K562 (cell line): ENCODE results near the gene TTLL4.

Source experiments
- CTBP1 ChIP-seq: fragments of 450-650 bp; IDR thresholded peaks from 2 replicates; pipeline ENCODE4 v1.6.1; 2016; ENCODE audit warnings: borderline replicate concordance
- CTCF ChIP-seq, 3 experiments: IDR thresholded peaks in 2 of 3; conservative IDR thresholded peaks in 1 of 3; 2 replicates each; pipeline ENCODE4 v1.5.1; 2011 to 2012; ENCODE audit warnings: low read length in 3 of 3, mild to moderate bottlenecking in 3 of 3, control low read depth in 2 of 3, improper control_type of control experiment in 1 of 3, inconsistent platforms in 1 of 3, low read depth in 1 of 3, mixed read lengths in 1 of 3, moderate library complexity in 1 of 3; ENCODE audit not compliant: insufficient read depth in 2 of 3
- FOXK1 ChIP-seq: sonication (generic); formaldehyde crosslinking; IDR thresholded peaks from 2 replicates; pipeline ENCODE4 v1.8.0; 2022; ENCODE audit warnings: missing genetic modification reagents, mild to moderate bottlenecking, borderline replicate concordance
- NR2C2 ChIP-seq, 2 experiments: fragments of 200-800 bp in 1 of 2; sonication (Bioruptor generic) in 1 of 2; sonication (generic) in 1 of 2; formaldehyde crosslinking in 1 of 2; IDR thresholded peaks; 2 replicates each; pipeline versions ENCODE4 v1.6.1 to v1.8.0; 2016 to 2022; ENCODE audit warnings: mild to moderate bottlenecking in 1 of 2, missing compliant biosample characterization in 1 of 2, missing genetic modification characterization in 1 of 2, missing genetic modification reagents in 1 of 2
- SMC3 ChIP-seq: conservative IDR thresholded peaks from 2 replicates; pipeline ENCODE4 v1.6.1; 2011; ENCODE audit warnings: low read depth, low read length, improper control_type of control experiment; ENCODE audit not compliant: insufficient read depth
- SREBF2 ChIP-seq: sonication (generic); formaldehyde crosslinking; IDR thresholded peaks from 2 replicates; pipeline ENCODE4 v1.4.0; 2020; ENCODE audit warnings: mild to moderate bottlenecking, missing genetic modification reagents
- THRB ChIP-seq: fragments of 450-650 bp; formaldehyde crosslinking; conservative IDR thresholded peaks from 2 replicates; pipeline ENCODE4 v1.4.0; 2022; ENCODE audit warnings: mild to moderate bottlenecking, missing genetic modification characterization
- ZNF384 ChIP-seq: IDR thresholded peaks from 2 replicates; pipeline ENCODE4 v1.6.1; 2012; ENCODE audit warnings: low read depth, low read length, improper control_type of control experiment
- ZNF551 ChIP-seq: fragments of 250-450 bp; sonication (Bioruptor Pico); IDR thresholded peaks from 2 replicates; pipeline ENCODE4 v1.5.0; 2021; ENCODE audit warnings: mild to moderate bottlenecking, moderate library complexity
- TF ChIP-seq, protein P1 (sequence below), 2 experiments: IDR thresholded peaks; 2 replicates each; pipeline ENCODE4 v1.6.1; 2011; ENCODE audit warnings: borderline replicate concordance in 1 of 2, control low read depth in 1 of 2, low read depth in 1 of 2, low read length in 1 of 2, mild to moderate bottlenecking in 1 of 2, mixed read lengths in 1 of 2, moderate library complexity in 1 of 2; ENCODE audit not compliant: insufficient read depth in 1 of 2, insufficient read length in 1 of 2, poor library complexity in 1 of 2, severe bottlenecking in 1 of 2; ENCODE audit errors: extremely low read depth in 1 of 2

DNA sequence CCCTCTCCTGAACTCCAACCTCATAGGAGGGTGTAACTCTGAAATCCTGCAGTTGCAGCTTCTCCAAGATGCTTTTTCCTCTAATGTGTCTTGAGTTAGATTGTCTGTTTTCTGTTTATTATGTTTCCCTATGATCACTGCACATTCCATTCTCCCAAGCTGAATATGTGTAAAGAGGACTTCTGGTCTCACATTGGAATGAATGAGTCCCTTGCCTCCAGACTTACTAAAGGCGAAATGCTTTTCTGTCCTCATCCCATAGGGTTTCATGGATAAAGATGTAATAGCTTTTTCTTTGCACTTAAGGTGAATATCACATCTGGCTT lies 35.8 kb downstream of the TTLL4 start:
- TF ChIP-seq SMC3 (no peak), NR2C2 (CRISPR knock-in tag; IDR thresholded peaks at IDR 0.05) (no peak), NR2C2 (tag; IDR thresholded peaks at IDR 0.05) (no peak), ZNF384 (no peak), THRB (CRISPR knock-in tag) (no peak), SREBF2 (CRISPR knock-in tag) (no peak), CTBP1 (no peak), ZNF551 (no peak), CTCF (IDR thresholded peaks at IDR 0.05 in 2 of 3, conservative IDR thresholded peaks at IDR 0.05 in 1 of 3; ENCODE audit: insufficient read depth in 2 of 3, low read depth in 1 of 3, low read length in 3 of 3) (no peak), FOXK1 (CRISPR knock-in tag) (no peak)
- TF ChIP-seq, protein P1, sequence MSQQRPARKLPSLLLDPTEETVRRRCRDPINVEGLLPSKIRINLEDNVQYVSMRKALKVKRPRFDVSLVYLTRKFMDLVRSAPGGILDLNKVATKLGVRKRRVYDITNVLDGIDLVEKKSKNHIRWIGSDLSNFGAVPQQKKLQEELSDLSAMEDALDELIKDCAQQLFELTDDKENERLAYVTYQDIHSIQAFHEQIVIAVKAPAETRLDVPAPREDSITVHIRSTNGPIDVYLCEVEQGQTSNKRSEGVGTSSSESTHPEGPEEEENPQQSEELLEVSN (IDR thresholded peaks at IDR 0.05; ENCODE audit: borderline replicate concordance in 1 of 2, extremely low read depth in 1 of 2, insufficient read depth in 1 of 2, insufficient read length in 1 of 2, low read depth in 1 of 2, low read length in 1 of 2, poor library complexity in 1 of 2, severe bottlenecking in 1 of 2): no peak
